ENCODE data around the gene HECW1. TPM values are rescaled to one million over a fixed set of nuclear protein-coding genes. Genes with fewer than 3 reads are reported as not detected.

Gene HECW1
- total and polyA plus RNA-seq, 10 of the 15 experiments (the other 5 are each of a cell fraction or from before 2014, with no cell fraction given), result under 0.01 to 0.31 (median 0.04) TPM; not detected in 3

DNA sequence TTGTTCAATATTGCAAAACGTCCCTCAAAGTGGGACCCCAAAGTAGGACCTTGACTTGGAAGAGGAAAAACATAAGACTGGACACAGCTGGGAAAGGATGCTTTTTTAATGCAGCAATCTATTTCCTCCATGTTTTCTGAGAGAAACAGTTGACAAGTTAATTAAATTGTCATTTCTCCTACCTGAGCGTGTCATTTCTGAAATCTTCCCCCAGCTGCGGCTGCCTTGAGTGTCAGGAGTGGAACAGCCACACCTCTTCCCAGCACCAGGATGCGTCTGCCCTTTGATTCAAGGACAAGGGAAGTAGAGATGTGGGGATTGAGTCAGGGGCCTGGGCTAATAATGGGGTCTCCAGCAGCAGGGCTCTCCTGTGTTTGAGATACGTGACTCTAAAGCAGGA lies 171.3 kb downstream of the HECW1 start:
- in situ Hi-C loops (cut with MboI), result no loop called here
- no peak overlapping the region for H3K27ac ChIP-seq (ENCODE audit: control insufficient read depth, insufficient read depth)
- TF ChIP-seq, protein P1, sequence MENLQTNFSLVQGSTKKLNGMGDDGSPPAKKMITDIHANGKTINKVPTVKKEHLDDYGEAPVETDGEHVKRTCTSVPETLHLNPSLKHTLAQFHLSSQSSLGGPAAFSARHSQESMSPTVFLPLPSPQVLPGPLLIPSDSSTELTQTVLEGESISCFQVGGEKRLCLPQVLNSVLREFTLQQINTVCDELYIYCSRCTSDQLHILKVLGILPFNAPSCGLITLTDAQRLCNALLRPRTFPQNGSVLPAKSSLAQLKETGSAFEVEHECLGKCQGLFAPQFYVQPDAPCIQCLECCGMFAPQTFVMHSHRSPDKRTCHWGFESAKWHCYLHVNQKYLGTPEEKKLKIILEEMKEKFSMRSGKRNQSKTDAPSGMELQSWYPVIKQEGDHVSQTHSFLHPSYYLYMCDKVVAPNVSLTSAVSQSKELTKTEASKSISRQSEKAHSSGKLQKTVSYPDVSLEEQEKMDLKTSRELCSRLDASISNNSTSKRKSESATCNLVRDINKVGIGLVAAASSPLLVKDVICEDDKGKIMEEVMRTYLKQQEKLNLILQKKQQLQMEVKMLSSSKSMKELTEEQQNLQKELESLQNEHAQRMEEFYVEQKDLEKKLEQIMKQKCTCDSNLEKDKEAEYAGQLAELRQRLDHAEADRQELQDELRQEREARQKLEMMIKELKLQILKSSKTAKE (IDR thresholded peaks at IDR 0.05; ENCODE audit: low read depth, poor library complexity, severe bottlenecking), result no peak
- TF ChIP-seq, protein P2, sequence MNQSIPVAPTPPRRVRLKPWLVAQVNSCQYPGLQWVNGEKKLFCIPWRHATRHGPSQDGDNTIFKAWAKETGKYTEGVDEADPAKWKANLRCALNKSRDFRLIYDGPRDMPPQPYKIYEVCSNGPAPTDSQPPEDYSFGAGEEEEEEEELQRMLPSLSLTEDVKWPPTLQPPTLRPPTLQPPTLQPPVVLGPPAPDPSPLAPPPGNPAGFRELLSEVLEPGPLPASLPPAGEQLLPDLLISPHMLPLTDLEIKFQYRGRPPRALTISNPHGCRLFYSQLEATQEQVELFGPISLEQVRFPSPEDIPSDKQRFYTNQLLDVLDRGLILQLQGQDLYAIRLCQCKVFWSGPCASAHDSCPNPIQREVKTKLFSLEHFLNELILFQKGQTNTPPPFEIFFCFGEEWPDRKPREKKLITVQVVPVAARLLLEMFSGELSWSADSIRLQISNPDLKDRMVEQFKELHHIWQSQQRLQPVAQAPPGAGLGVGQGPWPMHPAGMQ (IDR thresholded peaks at IDR 0.05; ENCODE audit: borderline replicate concordance), result no peak
- TF ChIP-seq ZNF384 (IDR thresholded peaks at IDR 0.05; ENCODE audit: borderline replicate concordance, low read depth, low read length) (no peak), SMC3 (IDR thresholded peaks at IDR 0.05; ENCODE audit: borderline replicate concordance, low read length) (no peak), CREB1 (IDR thresholded peaks at IDR 0.05; ENCODE audit: low read depth) (no peak), IRF4 (IDR thresholded peaks at IDR 0.05; ENCODE audit: low read depth, low read length) (no peak), ATF7 (IDR thresholded peaks at IDR 0.05; ENCODE audit: low read depth) (no peak), ZBED1 (IDR thresholded peaks at IDR 0.05; ENCODE audit: borderline replicate concordance) (no peak), BRCA1 (IDR thresholded peaks at IDR 0.05; ENCODE audit: low read depth, low read length) (no peak), ETV6 (conservative IDR thresholded peaks at IDR 0.05 in 1 of 2, IDR thresholded peaks at IDR 0.05 in 1 of 2; ENCODE audit: borderline replicate concordance in 1 of 2, low read depth in 1 of 2) (no peak), HDAC6 (IDR thresholded peaks at IDR 0.05; ENCODE audit: unreplicated experiment) (no peak), JUNB (IDR thresholded peaks at IDR 0.05) (no peak)
- TF ChIP-seq, protein P3, sequence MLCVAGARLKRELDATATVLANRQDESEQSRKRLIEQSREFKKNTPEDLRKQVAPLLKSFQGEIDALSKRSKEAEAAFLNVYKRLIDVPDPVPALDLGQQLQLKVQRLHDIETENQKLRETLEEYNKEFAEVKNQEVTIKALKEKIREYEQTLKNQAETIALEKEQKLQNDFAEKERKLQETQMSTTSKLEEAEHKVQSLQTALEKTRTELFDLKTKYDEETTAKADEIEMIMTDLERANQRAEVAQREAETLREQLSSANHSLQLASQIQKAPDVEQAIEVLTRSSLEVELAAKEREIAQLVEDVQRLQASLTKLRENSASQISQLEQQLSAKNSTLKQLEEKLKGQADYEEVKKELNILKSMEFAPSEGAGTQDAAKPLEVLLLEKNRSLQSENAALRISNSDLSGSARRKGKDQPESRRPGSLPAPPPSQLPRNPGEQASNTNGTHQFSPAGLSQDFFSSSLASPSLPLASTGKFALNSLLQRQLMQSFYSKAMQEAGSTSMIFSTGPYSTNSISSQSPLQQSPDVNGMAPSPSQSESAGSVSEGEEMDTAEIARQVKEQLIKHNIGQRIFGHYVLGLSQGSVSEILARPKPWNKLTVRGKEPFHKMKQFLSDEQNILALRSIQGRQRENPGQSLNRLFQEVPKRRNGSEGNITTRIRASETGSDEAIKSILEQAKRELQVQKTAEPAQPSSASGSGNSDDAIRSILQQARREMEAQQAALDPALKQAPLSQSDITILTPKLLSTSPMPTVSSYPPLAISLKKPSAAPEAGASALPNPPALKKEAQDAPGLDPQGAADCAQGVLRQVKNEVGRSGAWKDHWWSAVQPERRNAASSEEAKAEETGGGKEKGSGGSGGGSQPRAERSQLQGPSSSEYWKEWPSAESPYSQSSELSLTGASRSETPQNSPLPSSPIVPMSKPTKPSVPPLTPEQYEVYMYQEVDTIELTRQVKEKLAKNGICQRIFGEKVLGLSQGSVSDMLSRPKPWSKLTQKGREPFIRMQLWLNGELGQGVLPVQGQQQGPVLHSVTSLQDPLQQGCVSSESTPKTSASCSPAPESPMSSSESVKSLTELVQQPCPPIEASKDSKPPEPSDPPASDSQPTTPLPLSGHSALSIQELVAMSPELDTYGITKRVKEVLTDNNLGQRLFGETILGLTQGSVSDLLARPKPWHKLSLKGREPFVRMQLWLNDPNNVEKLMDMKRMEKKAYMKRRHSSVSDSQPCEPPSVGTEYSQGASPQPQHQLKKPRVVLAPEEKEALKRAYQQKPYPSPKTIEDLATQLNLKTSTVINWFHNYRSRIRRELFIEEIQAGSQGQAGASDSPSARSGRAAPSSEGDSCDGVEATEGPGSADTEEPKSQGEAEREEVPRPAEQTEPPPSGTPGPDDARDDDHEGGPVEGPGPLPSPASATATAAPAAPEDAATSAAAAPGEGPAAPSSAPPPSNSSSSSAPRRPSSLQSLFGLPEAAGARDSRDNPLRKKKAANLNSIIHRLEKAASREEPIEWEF (IDR thresholded peaks at IDR 0.05; ENCODE audit: insufficient replicate concordance, low read depth, low read length), result no peak
- TF ChIP-seq, protein P4, sequence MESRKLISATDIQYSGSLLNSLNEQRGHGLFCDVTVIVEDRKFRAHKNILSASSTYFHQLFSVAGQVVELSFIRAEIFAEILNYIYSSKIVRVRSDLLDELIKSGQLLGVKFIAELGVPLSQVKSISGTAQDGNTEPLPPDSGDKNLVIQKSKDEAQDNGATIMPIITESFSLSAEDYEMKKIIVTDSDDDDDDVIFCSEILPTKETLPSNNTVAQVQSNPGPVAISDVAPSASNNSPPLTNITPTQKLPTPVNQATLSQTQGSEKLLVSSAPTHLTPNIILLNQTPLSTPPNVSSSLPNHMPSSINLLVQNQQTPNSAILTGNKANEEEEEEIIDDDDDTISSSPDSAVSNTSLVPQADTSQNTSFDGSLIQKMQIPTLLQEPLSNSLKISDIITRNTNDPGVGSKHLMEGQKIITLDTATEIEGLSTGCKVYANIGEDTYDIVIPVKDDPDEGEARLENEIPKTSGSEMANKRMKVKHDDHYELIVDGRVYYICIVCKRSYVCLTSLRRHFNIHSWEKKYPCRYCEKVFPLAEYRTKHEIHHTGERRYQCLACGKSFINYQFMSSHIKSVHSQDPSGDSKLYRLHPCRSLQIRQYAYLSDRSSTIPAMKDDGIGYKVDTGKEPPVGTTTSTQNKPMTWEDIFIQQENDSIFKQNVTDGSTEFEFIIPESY (IDR thresholded peaks at IDR 0.05), result no peak

More for the DNA sequence above, 171.3 kb downstream of the HECW1 start:
- DNase-seq (ENCODE audit: low read depth, low spot score) (no peak), FAIRE-seq (no peak), ATAC-seq (no peak)
- Histone ChIP-seq H3K4me1 (ENCODE audit: control insufficient read depth, insufficient read depth, low read length) (no peaks in the 10 kb centered on the region), H4K20me1 (ENCODE audit: control insufficient read depth, insufficient read depth) (no peaks in the 10 kb centered on the region), H3K4me3 (no peak overlapping the region), H3K9ac (ENCODE audit: control insufficient read depth, insufficient read depth, low read length) (no peak overlapping the region), H3K27me3 (replicated peaks in 1 of 2; ENCODE audit: control insufficient read depth in 2 of 2, insufficient read depth in 2 of 2, low read length in 1 of 2) (no peaks in the 10 kb centered on the region), H3K36me3 (ENCODE audit: control insufficient read depth in 2 of 2, insufficient read depth in 2 of 2, low read length in 1 of 2) (no peaks in the 10 kb centered on the region), H3K9me3 (replicated peaks; ENCODE audit: control insufficient read depth, insufficient read depth, low read length) (no peaks in the 10 kb centered on the region; the same call in 2 of the 3 replicates), H3K4me2 (ENCODE audit: control insufficient read depth, insufficient read depth) (no peak overlapping the region), H2AFZ (ENCODE audit: control insufficient read depth, low read depth, low read length) (no peak overlapping the region), H3K79me2 (ENCODE audit: control insufficient read depth, insufficient read depth, low read length) (no peaks in the 10 kb centered on the region)
- WGBS (ENCODE audit: insufficient coverage, insufficient replicate concordance, low lambda C conversion rate, missing lambda C conversion rate), result 57% methylated on average over 5 of the region's 5 CpGs
- CTCF ChIA-PET, result interaction anchor here (1.3 to 1.4 kb wide), 2 partner anchors 44 to 299 kb away, joined by 3 read pairs; partner anchors contain the start of gene STK17A
- POLR2A ChIA-PET, result no interaction called here
- BruUV-seq (replicated peaks), result no TSS peak
- intact Hi-C loops (cut with micrococcal nuclease; ENCODE audit: unreplicated experiment), result no loop called here
- RAD21 ChIA-PET (ENCODE audit: unreplicated experiment), result no interaction called here
- SMC1A ChIA-PET (ENCODE audit: uncharacterized antibody, unreplicated experiment), result interaction anchor here (1.0 to 1.7 kb wide), 3 partner anchors 21 to 342 kb away, joined by 3 to 6 read pairs (median 5); no protein-coding TSS in a partner anchor

Measured in GM12878 (cell line).